ENCODE results near the gene MRPL11. TPM values are rescaled to one million over a fixed set of nuclear protein-coding genes. Genes with fewer than 3 reads are reported as not detected.
A peak's percentile ranks its signal among the peaks of the same experiment; 100 is the strongest.
"Not testable (repeated sequence)": the region's sequence is repeated elsewhere in the genome, so short reads cannot be mapped to it uniquely, and the experiment has no call there.

The MRPL11 gene
- total RNA-seq, 1 donor from 2014 or later, result 27.1 TPM

- Histone ChIP-seq H3K27me3 (ENCODE audit: control insufficient read depth in 3 of 3, insufficient read depth in 3 of 3, low read length in 3 of 3) (no peaks in the 10 kb centered on the region), H3K9me3 (ENCODE audit: control insufficient read depth in 3 of 3, low read length in 3 of 3) (no peaks in the 10 kb centered on the region), H3K27ac (ENCODE audit: low read depth, low read length) (peak overlapping the region; percentile 82), H3K4me3 (ENCODE audit: low read length in 3 of 3) (peak overlapping the region; percentile 81 to 95 (median 86)), H3K9ac (ENCODE audit: low read depth in 1 of 3, low read length in 3 of 3) (peak overlapping the region; percentile 77 to 89 (median 87)), H3K4me1 (ENCODE audit: control insufficient read depth in 3 of 3, insufficient read depth in 3 of 3, low read length in 3 of 3) (peaks cover 7 to 17% (median 9%) of the 10 kb centered on the region in 3 donors), H3K36me3 (ENCODE audit: control insufficient read depth in 3 of 3, insufficient read depth in 3 of 3, low read length in 3 of 3) (peaks cover 16 to 24% (median 20%) of the 10 kb centered on the region in 3 donors)
Observed at GRCh38 chr11:66437979-66438503, 607 bp downstream of the MRPL11 start.

- Histone ChIP-seq H3K9ac (ENCODE audit: low read depth in 1 of 3, low read length in 3 of 3) (no peak overlapping the region), H3K36me3 (ENCODE audit: control insufficient read depth in 3 of 3, insufficient read depth in 3 of 3, low read length in 3 of 3) (peaks cover 16 to 24% (median 21%) of the 10 kb centered on the region in 3 donors)
Observed at GRCh38 chr11:66432597-66432996, 6.1 kb downstream of the MRPL11 start.

GRCh38 chr11:66431871-66432329 is 6.7 kb downstream of the MRPL11 start:
- not testable (repeated sequence) for H3K4me3 ChIP-seq (ENCODE audit: low read length in 3 of 3); H3K9ac ChIP-seq (ENCODE audit: low read depth in 1 of 3, low read length in 3 of 3); H3K27ac ChIP-seq (ENCODE audit: low read depth, low read length); H3K27me3 ChIP-seq (ENCODE audit: control insufficient read depth in 3 of 3, insufficient read depth in 3 of 3, low read length in 3 of 3); H3K4me1 ChIP-seq (ENCODE audit: control insufficient read depth in 3 of 3, insufficient read depth in 3 of 3, low read length in 3 of 3); H3K9me3 ChIP-seq (ENCODE audit: control insufficient read depth in 3 of 3, low read length in 3 of 3)
- peaks cover 16 to 21% (median 19%) of the 10 kb centered on the region in 3 donors for H3K36me3 ChIP-seq (ENCODE audit: control insufficient read depth in 3 of 3, insufficient read depth in 3 of 3, low read length in 3 of 3)

More at GRCh38 chr11:66432597-66432996, 6.1 kb downstream of the MRPL11 start:
- Histone ChIP-seq H3K4me3 (ENCODE audit: low read length in 3 of 3) (no peak overlapping the region), H3K4me1 (ENCODE audit: control insufficient read depth in 3 of 3, insufficient read depth in 3 of 3, low read length in 3 of 3) (peaks cover 0 to 5% (median 0%) of the 10 kb centered on the region in 3 donors), H3K9me3 (ENCODE audit: control insufficient read depth in 3 of 3, low read length in 3 of 3) (no peaks in the 10 kb centered on the region), H3K27ac (ENCODE audit: low read depth, low read length) (no peak overlapping the region), H3K27me3 (ENCODE audit: control insufficient read depth in 3 of 3, insufficient read depth in 3 of 3, low read length in 3 of 3) (no peaks in the 10 kb centered on the region)

GRCh38 chr11:66431287-66431686 is 7.4 kb downstream of the MRPL11 start:
- not testable (repeated sequence) for H3K9ac ChIP-seq (ENCODE audit: low read depth in 1 of 3, low read length in 3 of 3); H3K27ac ChIP-seq (ENCODE audit: low read depth, low read length); H3K27me3 ChIP-seq (ENCODE audit: control insufficient read depth in 3 of 3, insufficient read depth in 3 of 3, low read length in 3 of 3); H3K9me3 ChIP-seq (ENCODE audit: control insufficient read depth in 3 of 3, low read length in 3 of 3); H3K4me1 ChIP-seq (ENCODE audit: control insufficient read depth in 3 of 3, insufficient read depth in 3 of 3, low read length in 3 of 3); H3K4me3 ChIP-seq (ENCODE audit: low read length in 3 of 3)
- H3K36me3 ChIP-seq (ENCODE audit: control insufficient read depth in 3 of 3, insufficient read depth in 3 of 3, low read length in 3 of 3), result peaks cover 13 to 15% (median 15%) of the 10 kb centered on the region in 3 donors

- Histone ChIP-seq H3K9ac (ENCODE audit: low read depth in 1 of 3, low read length in 3 of 3) (no peak overlapping the region), H3K27ac (ENCODE audit: low read depth, low read length) (no peak overlapping the region), H3K4me1 (ENCODE audit: control insufficient read depth in 3 of 3, insufficient read depth in 3 of 3, low read length in 3 of 3) (no peaks in the 10 kb centered on the region), H3K9me3 (ENCODE audit: control insufficient read depth in 3 of 3, low read length in 3 of 3) (no peaks in the 10 kb centered on the region), H3K27me3 (ENCODE audit: control insufficient read depth in 3 of 3, insufficient read depth in 3 of 3, low read length in 3 of 3) (peaks cover 0 to 10% (median 6%) of the 10 kb centered on the region in 3 donors), H3K4me3 (ENCODE audit: low read length in 3 of 3) (no peak overlapping the region), H3K36me3 (ENCODE audit: control insufficient read depth in 3 of 3, insufficient read depth in 3 of 3, low read length in 3 of 3) (peaks cover 3% of the 10 kb centered on the region in 3 donors)
Observed at GRCh38 chr11:66429983-66430602, 8.6 kb downstream of the MRPL11 start.

GRCh38 chr11:66428933-66429332 is 9.7 kb downstream of the MRPL11 start:
- peaks cover 0 to 10% (median 6%) of the 10 kb centered on the region in 3 donors for H3K27me3 ChIP-seq (ENCODE audit: control insufficient read depth in 3 of 3, insufficient read depth in 3 of 3, low read length in 3 of 3)
- peaks cover 0 to 3% (median 0%) of the 10 kb centered on the region in 3 donors for H3K36me3 ChIP-seq (ENCODE audit: control insufficient read depth in 3 of 3, insufficient read depth in 3 of 3, low read length in 3 of 3)
- no peak overlapping the region for H3K4me3 ChIP-seq (ENCODE audit: low read length in 3 of 3)
- H3K9me3 ChIP-seq (ENCODE audit: control insufficient read depth in 3 of 3, low read length in 3 of 3), result no peaks in the 10 kb centered on the region
- no peak overlapping the region for H3K27ac ChIP-seq (ENCODE audit: low read depth, low read length)
- H3K9ac ChIP-seq (ENCODE audit: low read depth in 1 of 3, low read length in 3 of 3), result no peak overlapping the region
- no peaks in the 10 kb centered on the region for H3K4me1 ChIP-seq (ENCODE audit: control insufficient read depth in 3 of 3, insufficient read depth in 3 of 3, low read length in 3 of 3)

GRCh38 chr11:66426314-66426713 is 12.3 kb downstream of the MRPL11 start:
- no peaks in the 10 kb centered on the region for H3K36me3 ChIP-seq (ENCODE audit: control insufficient read depth in 3 of 3, insufficient read depth in 3 of 3, low read length in 3 of 3)

GRCh38 chr11:66421492-66422205 is 17.0 kb downstream of the MRPL11 start:
- Histone ChIP-seq H3K9me3 (ENCODE audit: control insufficient read depth in 3 of 3, low read length in 3 of 3) (no peaks in the 10 kb centered on the region), H3K27me3 (ENCODE audit: control insufficient read depth in 3 of 3, insufficient read depth in 3 of 3, low read length in 3 of 3) (peaks cover 4 to 9% (median 8%) of the 10 kb centered on the region in 3 donors), H3K4me1 (ENCODE audit: control insufficient read depth in 3 of 3, insufficient read depth in 3 of 3, low read length in 3 of 3) (peaks cover 24 to 29% (median 29%) of the 10 kb centered on the region in 3 donors), H3K4me3 (ENCODE audit: low read length in 3 of 3) (no peak overlapping the region), H3K27ac (ENCODE audit: low read depth, low read length) (no peak overlapping the region), H3K9ac (ENCODE audit: low read depth in 1 of 3, low read length in 3 of 3) (no peak overlapping the region), H3K36me3 (ENCODE audit: control insufficient read depth in 3 of 3, insufficient read depth in 3 of 3, low read length in 3 of 3) (no peaks in the 10 kb centered on the region)

More at GRCh38 chr11:66426314-66426713, 12.3 kb downstream of the MRPL11 start:
- H3K27me3 ChIP-seq (ENCODE audit: control insufficient read depth in 3 of 3, insufficient read depth in 3 of 3, low read length in 3 of 3), result peaks cover 0 to 10% (median 6%) of the 10 kb centered on the region in 3 donors
- no peak overlapping the region for H3K9ac ChIP-seq (ENCODE audit: low read depth in 1 of 3, low read length in 3 of 3)
- H3K4me1 ChIP-seq (ENCODE audit: control insufficient read depth in 3 of 3, insufficient read depth in 3 of 3, low read length in 3 of 3), result no peaks in the 10 kb centered on the region
- H3K9me3 ChIP-seq (ENCODE audit: control insufficient read depth in 3 of 3, low read length in 3 of 3), result no peaks in the 10 kb centered on the region
- no peak overlapping the region for H3K27ac ChIP-seq (ENCODE audit: low read depth, low read length)
- no peak overlapping the region for H3K4me3 ChIP-seq (ENCODE audit: low read length in 3 of 3)

GRCh38 chr11:66420671-66421476 is 17.8 kb downstream of the MRPL11 start, which contains the start of gene NPAS4:
Gene NPAS4 (plus strand): TSS chr11:66421035. CDS start chr11:66421180, 145 bp downstream.
- no peaks in the 10 kb centered on the region for H3K9me3 ChIP-seq (ENCODE audit: control insufficient read depth in 3 of 3, low read length in 3 of 3)
- peaks cover 3 to 7% (median 4%) of the 10 kb centered on the region in 3 donors for H3K27me3 ChIP-seq (ENCODE audit: control insufficient read depth in 3 of 3, insufficient read depth in 3 of 3, low read length in 3 of 3)
- H3K36me3 ChIP-seq (ENCODE audit: control insufficient read depth in 3 of 3, insufficient read depth in 3 of 3, low read length in 3 of 3), result no peaks in the 10 kb centered on the region
- H3K27ac ChIP-seq (ENCODE audit: low read depth, low read length), result no peak within 1 kb of the TSS
- peaks cover 24 to 29% (median 29%) of the 10 kb centered on the region in 3 donors for H3K4me1 ChIP-seq (ENCODE audit: control insufficient read depth in 3 of 3, insufficient read depth in 3 of 3, low read length in 3 of 3)
- no peak within 1 kb of the TSS for H3K4me3 ChIP-seq (ENCODE audit: low read length in 3 of 3)
- no peak within 1 kb of the TSS for H3K9ac ChIP-seq (ENCODE audit: low read depth in 1 of 3, low read length in 3 of 3)

All from skeletal muscle tissue (tissue), 4 donors.